C4-2B (cell line): ENCODE data around the gene PDE5A.

Source experiments
- CTCF ChIP-seq: fragments of 450-650 bp; conservative IDR thresholded peaks from 2 replicates; pipeline ENCODE4 v1.5.1; 2017; ENCODE audit warnings: mild to moderate bottlenecking
- ZFX ChIP-seq: fragments of 450-650 bp; IDR thresholded peaks from 2 replicates; pipeline ENCODE4 v1.6.1; 2017

GRCh38 chr4:119512398-119512797, 116.2 kb downstream of the PDE5A start:
- TF ChIP-seq CTCF (no peak), ZFX (no peak)
